MM.1S (cell line): ENCODE results near the gene FZD7.
A peak's percentile ranks its signal among the peaks of the same experiment; 100 is the strongest.

Experiments used
- DNase-seq: peaks from one replicate; pipeline ENCODE4 v3.0.0-alpha.2; 2015
- H2AFZ ChIP-seq: fragments of 300-600 bp; sonication (generic); 2 replicates; pipeline ENCODE4 v1.6.0; 2016; ENCODE audit warnings: antibody characterized with exemption, low read length
- H3F3A ChIP-seq: fragments of 300-600 bp; sonication (generic); 2 replicates; pipeline ENCODE4 v1.6.1; 2016; ENCODE audit warnings: mild to moderate bottlenecking, antibody characterized with exemption, low read length, moderate library complexity, mixed read lengths; ENCODE audit not compliant: insufficient read depth
- H3K27ac ChIP-seq: fragments of 300-600 bp; sonication (generic); 2 replicates; pipeline ENCODE4 v1.5.1; 2016; ENCODE audit warnings: mild to moderate bottlenecking, low read length
- H3K27me3 ChIP-seq: fragments of 300-600 bp; sonication (generic); replicated peaks from 2 replicates; pipeline ENCODE4 v1.6.0; 2016; ENCODE audit warnings: low read length; ENCODE audit not compliant: insufficient read depth
- H3K36me3 ChIP-seq: fragments of 300-600 bp; sonication (generic); replicated peaks from 2 replicates; pipeline ENCODE4 v1.6.1; 2016; ENCODE audit warnings: mild to moderate bottlenecking, low read length, mixed read lengths; ENCODE audit not compliant: insufficient read depth
- H3K4me1 ChIP-seq: fragments of 300-600 bp; sonication (generic); 2 replicates; pipeline ENCODE4 v1.6.1; 2016; ENCODE audit warnings: low read length, mixed read lengths
- H3K4me2 ChIP-seq: fragments of 300-600 bp; sonication (generic); 2 replicates; pipeline ENCODE4 v1.6.0; 2016; ENCODE audit warnings: low read depth, low read length
- H3K4me3 ChIP-seq: fragments of 300-600 bp; sonication (generic); 2 replicates; pipeline ENCODE4 v1.5.1; 2016; ENCODE audit warnings: low read length, mixed read lengths
- H3K79me2 ChIP-seq: fragments of 300-600 bp; sonication (generic); 2 replicates; pipeline ENCODE4 v1.6.1; 2016; ENCODE audit warnings: mixed run types, low read length, mixed read lengths
- H3K9ac ChIP-seq: fragments of 300-600 bp; sonication (generic); 2 replicates; pipeline ENCODE4 v1.6.1; 2016; ENCODE audit warnings: low read length, mixed read lengths
- H3K9me2 ChIP-seq: fragments of 300-600 bp; sonication (generic); replicated peaks from 2 replicates; pipeline ENCODE4 v1.6.1; 2016; ENCODE audit warnings: mild to moderate bottlenecking, low read length, mixed read lengths; ENCODE audit not compliant: insufficient read depth
- H3K9me3 ChIP-seq: fragments of 300-600 bp; sonication (generic); replicated peaks from 2 replicates; pipeline ENCODE4 v1.6.1; 2016; ENCODE audit warnings: mild to moderate bottlenecking, low read length, mixed read lengths; ENCODE audit not compliant: insufficient read depth
- H4K20me1 ChIP-seq: fragments of 300-600 bp; sonication (generic); 2 replicates; pipeline ENCODE4 v1.6.1; 2016; ENCODE audit warnings: mild to moderate bottlenecking, low read length, moderate library complexity, mixed read lengths; ENCODE audit not compliant: insufficient read depth
- CTCF ChIP-seq: fragments of 300-600 bp; sonication (generic); IDR thresholded peaks from 2 replicates; pipeline ENCODE4 v1.5.1; 2016; ENCODE audit warnings: antibody characterized with exemption, low read length, mixed read lengths
- EZH2 ChIP-seq: fragments of 300-600 bp; sonication (generic); optimal IDR thresholded peaks from 2 replicates; pipeline ENCODE3; 2017; ENCODE audit warnings: low read depth, mild to moderate bottlenecking, antibody characterized with exemption, low read length, mixed read lengths
- EZH2phosphoT487 ChIP-seq: fragments of 300-600 bp; sonication (generic); IDR thresholded peaks from 2 replicates; pipeline ENCODE4 v1.6.1; 2018; ENCODE audit warnings: antibody characterized with exemption, low read length

Gene FZD7

GRCh38 chr2:202006301-202006700 lies 27.4 kb upstream of the FZD7 start:
- Histone ChIP-seq H3K27me3 (no peaks in the 10 kb centered on the region), H3K27ac (peak overlapping the region; percentile 61; the same call in 1 of the 2 replicates), H3K79me2 (no peaks in the 10 kb centered on the region), H3K4me1 (peaks cover 45% of the 10 kb centered on the region), H3K9me3 (no peaks in the 10 kb centered on the region), H3K4me3 (no peak overlapping the region), H2AFZ (peak overlapping the region; percentile 56; the same call in 1 of the 2 replicates), H3K36me3 (no peaks in the 10 kb centered on the region), H3K9me2 (no peaks in the 10 kb centered on the region), H4K20me1 (no peaks in the 10 kb centered on the region), H3K9ac (no peak overlapping the region), H3F3A (peaks cover 27% of the 10 kb centered on the region), H3K4me2 (peak overlapping the region; percentile 45)
- TF ChIP-seq EZH2, result no peak
- TF ChIP-seq EZH2phosphoT487, result no peak
- TF ChIP-seq CTCF, result no peak
- DNase-seq, result peak; percentile 34

GRCh38 chr2:202007015-202007982 lies 26.4 kb upstream of the FZD7 start:
- no peak for DNase-seq
- Histone ChIP-seq H3F3A (peaks cover 27% of the 10 kb centered on the region), H2AFZ (no peak overlapping the region), H3K27me3 (no peaks in the 10 kb centered on the region), H3K9me2 (no peaks in the 10 kb centered on the region), H3K27ac (peak overlapping the region; percentile 61; the same call in 1 of the 2 replicates), H3K4me3 (no peak overlapping the region), H4K20me1 (no peaks in the 10 kb centered on the region), H3K9me3 (no peaks in the 10 kb centered on the region), H3K4me1 (peaks cover 41% of the 10 kb centered on the region), H3K79me2 (no peaks in the 10 kb centered on the region), H3K4me2 (no peak overlapping the region), H3K36me3 (no peaks in the 10 kb centered on the region), H3K9ac (no peak overlapping the region)
- no peak for TF ChIP-seq EZH2
- peak; percentile 31 for TF ChIP-seq CTCF

GRCh38 chr2:202007983-202008354 lies 25.7 kb upstream of the FZD7 start:
- Histone ChIP-seq H3K4me1 (peaks cover 37% of the 10 kb centered on the region), H3K79me2 (no peaks in the 10 kb centered on the region), H3K9me3 (no peaks in the 10 kb centered on the region), H4K20me1 (no peaks in the 10 kb centered on the region), H3K9me2 (no peaks in the 10 kb centered on the region), H3K9ac (no peak overlapping the region), H3K4me3 (no peak overlapping the region), H3K27ac (no peak overlapping the region), H3K4me2 (no peak overlapping the region), H3K27me3 (no peaks in the 10 kb centered on the region), H3K36me3 (no peaks in the 10 kb centered on the region), H3F3A (peaks cover 22% of the 10 kb centered on the region), H2AFZ (no peak overlapping the region)
- no peak for TF ChIP-seq CTCF
- no peak for TF ChIP-seq EZH2
- TF ChIP-seq EZH2phosphoT487, result no peak
- DNase-seq, result no peak
